NOMO-1 treated with dmso at 0.1 percent for 144 hours (cell line): ENCODE data around the gene TEAD3.

ENCODE experiments used
- DNase-seq: peaks from one replicate; lab custom pipeline; 2025; ENCODE audit not compliant: unreplicated experiment; lab: John Stamatoyannopoulos, UW

TEAD3 gene

GRCh38 chr6:35477028-35477427 lies 19.9 kb downstream of the TEAD3 start:
- no peak for DNase-seq

GRCh38 chr6:35476004-35476403 lies 20.9 kb downstream of the TEAD3 start:
- no peak for DNase-seq

DNA sequence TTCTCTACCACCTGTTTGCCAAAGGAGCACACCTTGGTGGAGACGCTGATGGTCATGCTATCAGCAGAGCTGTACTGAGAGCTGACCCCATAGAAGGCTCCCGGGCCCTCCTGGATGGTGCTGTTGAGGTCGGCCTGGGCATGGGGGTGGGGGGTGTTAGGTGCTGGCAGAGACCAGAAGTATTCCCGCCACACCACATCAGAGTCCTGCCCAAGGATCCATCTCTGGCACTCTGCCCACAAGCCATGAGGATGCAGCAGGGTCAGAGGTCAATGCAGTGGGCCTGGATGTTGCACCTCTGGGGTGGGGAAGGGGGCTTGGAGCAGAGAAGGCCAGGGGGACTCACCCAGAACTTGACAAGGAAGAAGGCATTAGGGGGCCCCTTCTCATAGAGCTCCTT lies 21.3 kb downstream of the TEAD3 start:
- DNase-seq: no peak

- DNase-seq: no peak
Measured at GRCh38 chr6:35474942-35475570, 21.8 kb downstream of the TEAD3 start.

GRCh38 chr6:35474131-35474941 lies 22.5 kb downstream of the TEAD3 start:
- no peak for DNase-seq

DNA sequence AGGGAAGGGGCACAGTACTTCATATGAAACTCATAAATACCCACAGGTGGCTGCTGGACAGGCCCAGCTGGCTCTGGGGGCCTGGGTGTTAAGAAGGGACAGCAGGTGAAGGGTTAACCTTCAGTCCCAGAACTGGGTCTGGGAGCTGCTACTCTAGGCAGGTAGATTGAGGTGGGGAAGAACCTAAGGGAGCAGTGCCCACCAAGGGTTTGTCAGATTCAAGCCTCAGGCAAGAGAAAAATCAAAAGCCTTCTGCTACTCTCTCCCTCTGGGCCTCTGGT lies 23.1 kb downstream of the TEAD3 start:
- DNase-seq: no peak

GRCh38 chr6:35473075-35473849 lies 23.6 kb downstream of the TEAD3 start:
- DNase-seq: no peak

GRCh38 chr6:35471836-35472345 lies 25.0 kb downstream of the TEAD3 start:
- no peak for DNase-seq

DNA sequence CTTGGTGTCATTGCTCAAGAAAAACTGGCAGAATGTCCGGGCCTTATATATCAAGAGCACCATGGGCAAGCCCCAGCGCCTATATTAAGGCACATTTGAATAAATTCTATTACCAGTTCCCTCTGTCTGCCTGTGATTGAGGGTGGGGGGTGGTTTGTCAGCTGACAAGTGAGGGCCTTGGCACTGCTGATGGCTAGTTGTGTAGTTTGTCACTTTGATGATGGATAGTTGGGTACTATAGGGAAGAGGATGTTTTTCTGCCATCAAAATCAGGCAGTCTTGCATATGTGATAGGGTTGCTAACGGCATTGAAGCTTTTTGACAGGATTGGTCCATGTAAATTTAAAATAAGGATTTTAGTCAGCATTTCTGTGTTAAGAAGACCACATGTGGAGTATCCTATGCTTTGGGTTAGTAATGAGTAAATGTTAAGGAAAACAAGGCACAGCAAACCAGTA lies 26.2 kb downstream of the TEAD3 start:
- no peak for DNase-seq

- DNase-seq: no peak
Measured at GRCh38 chr6:35469751-35470662, 26.9 kb downstream of the TEAD3 start.

- no peak for DNase-seq
Measured at GRCh38 chr6:35468980-35469750, 27.7 kb downstream of the TEAD3 start.

DNA sequence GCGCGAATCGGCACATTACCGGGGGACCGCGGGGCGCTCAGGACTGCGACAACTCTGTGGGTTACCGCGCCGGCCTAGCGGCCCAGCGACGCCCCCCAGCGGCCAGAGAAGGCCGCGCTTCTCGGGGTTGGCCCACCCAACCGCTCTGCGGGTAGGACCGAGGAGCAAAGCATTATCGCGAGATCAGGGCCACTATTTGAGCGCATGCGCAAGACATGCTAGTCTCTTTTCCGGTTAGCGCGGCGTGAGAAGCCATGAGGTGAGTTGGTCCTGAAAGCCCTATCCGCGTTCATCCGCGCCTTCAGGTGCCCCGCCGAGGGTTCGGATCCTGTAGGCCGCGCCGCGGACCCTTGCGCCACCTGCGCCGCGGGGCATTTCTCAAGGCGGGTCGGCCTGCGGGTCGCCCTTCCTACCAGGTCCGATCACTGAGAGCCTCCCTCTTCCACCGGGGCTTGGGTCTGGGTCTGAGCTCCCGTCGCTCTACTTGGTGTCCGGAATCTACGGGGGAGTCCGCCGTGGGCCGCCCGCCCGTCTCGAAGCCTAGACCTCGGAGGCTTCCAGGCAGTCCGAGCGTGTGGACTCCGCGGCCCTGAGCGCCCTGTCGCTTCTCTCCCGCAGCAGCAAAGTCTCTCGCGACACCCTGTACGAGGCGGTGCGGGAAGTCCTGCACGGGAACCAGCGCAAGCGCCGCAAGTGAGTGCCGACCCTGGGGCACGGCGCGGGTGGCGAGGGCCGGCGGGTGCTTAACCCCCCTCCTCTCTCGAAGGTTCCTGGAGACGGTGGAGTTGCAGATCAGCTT lies 28.5 kb downstream of the TEAD3 start, which contains the start of gene RPL10A:
Gene RPL10A, plus strand, starts transcription at position 221 of the 799 bp plus-strand sequence. Its CDS starts 34 bp downstream, at position 255.
- peak; percentile 95 for DNase-seq

DNA sequence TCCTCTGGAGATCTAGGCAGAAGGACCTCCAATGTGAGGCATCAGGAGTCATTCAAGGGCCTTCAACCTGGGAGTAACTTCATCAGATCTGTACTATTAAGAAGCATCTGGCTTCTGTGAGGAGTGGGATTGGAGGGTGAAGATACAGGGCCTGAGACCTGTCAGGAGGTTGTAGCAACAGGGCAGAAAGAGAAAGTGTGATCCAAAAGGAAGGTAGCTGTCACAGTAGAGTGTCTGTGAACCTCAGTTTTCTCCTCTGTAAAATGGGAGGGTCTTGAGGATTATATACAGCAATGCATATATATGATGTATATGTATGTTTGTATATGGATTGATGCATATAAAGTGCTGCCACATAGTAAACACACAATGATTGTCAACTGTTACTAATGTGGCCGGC lies 31.2 kb downstream of the TEAD3 start:
- no peak for DNase-seq

DNA sequence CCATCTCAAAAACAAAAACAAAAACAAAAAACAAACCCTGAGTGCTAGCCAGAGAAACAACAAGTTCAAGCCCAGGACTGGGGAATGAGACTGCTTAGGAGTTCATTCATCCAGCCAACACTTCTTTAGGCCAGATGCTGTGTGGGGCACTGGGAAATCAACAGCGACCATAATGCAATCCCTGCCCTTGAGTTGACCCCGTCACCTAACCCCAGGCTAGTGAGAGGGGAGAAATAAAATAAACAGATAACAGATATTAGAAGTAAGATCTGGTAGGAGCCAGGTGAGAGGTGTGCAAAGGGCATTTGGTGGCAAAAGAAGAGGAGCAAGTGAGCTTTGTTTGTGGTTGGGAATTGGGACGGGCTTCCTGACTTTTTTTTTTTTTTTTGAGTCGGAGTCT lies 33.6 kb downstream of the TEAD3 start:
- no peak for DNase-seq

DNA sequence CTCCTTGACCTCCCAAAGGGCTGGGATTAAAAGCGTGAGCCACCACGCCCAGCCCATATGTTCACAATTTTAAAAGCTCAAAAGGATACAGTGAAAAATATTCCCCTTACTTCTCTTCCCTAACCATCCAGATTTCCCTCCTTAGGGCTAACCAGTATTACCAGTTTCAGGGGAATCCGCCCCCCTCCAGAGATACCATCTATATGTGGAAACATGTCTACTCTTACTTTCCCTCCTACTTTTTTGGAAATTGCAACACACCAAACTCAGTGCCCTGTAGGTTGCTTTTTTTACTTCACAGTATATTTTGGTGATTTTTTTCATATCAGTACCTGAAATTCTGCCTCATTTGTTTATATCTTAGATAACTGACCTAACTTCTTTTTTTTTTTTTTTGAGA lies 35.6 kb downstream of the TEAD3 start:
- no peak for DNase-seq

GRCh38 chr6:35457907-35458306 lies 39.0 kb downstream of the TEAD3 start:
- DNase-seq: no peak

- DNase-seq: no peak
Measured at GRCh38 chr6:35454391-35455110, 42.3 kb downstream of the TEAD3 start.

DNA sequence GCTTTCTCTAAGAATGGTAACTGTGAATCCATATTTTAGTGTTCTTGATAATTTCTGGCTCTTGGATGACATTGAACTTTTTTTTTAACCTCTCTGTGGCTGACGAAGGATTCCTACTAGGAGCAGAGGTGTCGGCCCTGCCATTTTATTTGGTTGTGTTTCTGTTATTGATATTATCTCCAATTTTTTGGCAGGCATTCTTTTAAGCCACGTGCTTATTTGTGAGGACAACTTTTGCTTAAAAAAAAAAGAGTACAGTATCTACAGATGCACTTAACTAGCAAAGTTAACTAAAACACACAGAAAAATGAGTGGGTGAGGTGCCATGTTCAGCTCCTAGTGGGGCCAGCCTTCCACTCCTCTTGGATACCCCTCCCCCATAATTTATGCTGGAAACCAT lies 43.6 kb downstream of the TEAD3 start:
- DNase-seq: no peak
